Neuronal stem cell (in vitro differentiated cells): ENCODE results near the gene KLK1.
A peak's percentile ranks its signal among the peaks of the same experiment; 100 is the strongest.

Source experiments
- DNase-seq: peaks from one replicate; pipeline ENCODE4 v3.0.0-alpha.2; 2013; ENCODE audit warnings: low spot score
- H2AFZ ChIP-seq: one replicate; pipeline ENCODE4 v1.6.1; 2013; ENCODE audit warnings: mild to moderate bottlenecking, low read length, inconsistent platforms
- H2AK5ac ChIP-seq: 2 replicates; pipeline ENCODE4 v1.6.1; 2013; ENCODE audit warnings: low read depth, mild to moderate bottlenecking, inconsistent platforms, low read length, moderate library complexity, mixed read lengths
- H2BK120ac ChIP-seq: 2 replicates; pipeline ENCODE4 v1.6.1; 2013; ENCODE audit warnings: low read depth, mild to moderate bottlenecking, inconsistent platforms, low read length, moderate library complexity, mixed read lengths
- H2BK12ac ChIP-seq: one replicate; pipeline ENCODE4 v1.6.1; 2013; ENCODE audit warnings: low read length, inconsistent platforms
- H2BK15ac ChIP-seq: 2 replicates; pipeline ENCODE4 v1.6.1; 2013; ENCODE audit warnings: mild to moderate bottlenecking, low read length, inconsistent platforms, mixed read lengths
- H2BK5ac ChIP-seq: one replicate; pipeline ENCODE4 v1.6.1; 2013; ENCODE audit warnings: inconsistent platforms, mild to moderate bottlenecking, low read length, moderate library complexity
- H3K14ac ChIP-seq: one replicate; pipeline ENCODE4 v1.6.1; 2013; ENCODE audit warnings: low read length, inconsistent platforms
- H3K18ac ChIP-seq: 2 replicates; pipeline ENCODE4 v1.6.1; 2013; ENCODE audit warnings: low read length, inconsistent platforms
- H3K23ac ChIP-seq: 2 replicates; pipeline ENCODE4 v1.6.1; 2013; ENCODE audit warnings: low read depth, mild to moderate bottlenecking, mixed read lengths, low read length, inconsistent platforms; ENCODE audit not compliant: poor library complexity
- H3K27ac ChIP-seq: replicated peaks from 3 replicates; pipeline ENCODE4 v1.5.1; 2013; ENCODE audit warnings: low read length, inconsistent platforms
- H3K27me3 ChIP-seq, 3 experiments: 2 replicates each; pipeline ENCODE4 v1.6.1; 2013; ENCODE audit warnings: low read length in 3 of 3, mild to moderate bottlenecking in 2 of 3, inconsistent platforms in 1 of 3, low read depth in 1 of 3, mixed read lengths in 1 of 3, moderate library complexity in 1 of 3; ENCODE audit not compliant: control insufficient read depth in 3 of 3, insufficient read depth in 3 of 3
- H3K36me3 ChIP-seq, 2 donors: replicated peaks in 1 of 2; 2 replicates each; pipeline ENCODE4 v1.6.1; 2013; ENCODE audit warnings: low read length in 2 of 2; ENCODE audit not compliant: control insufficient read depth in 2 of 2, insufficient read depth in 2 of 2
- H3K4ac ChIP-seq: 2 replicates; pipeline ENCODE4 v1.6.1; 2013; ENCODE audit warnings: inconsistent platforms, mild to moderate bottlenecking, low read length, moderate library complexity
- H3K4me1 ChIP-seq, 2 donors: 1 replicate in 1 of 2; 2 replicates in 1 of 2; pipeline ENCODE4 v1.6.1; 2013; ENCODE audit warnings: low read length in 2 of 2, low read depth in 1 of 2; ENCODE audit not compliant: control insufficient read depth in 2 of 2, insufficient read depth in 1 of 2
- H3K4me2 ChIP-seq: one replicate; pipeline ENCODE4 v1.6.1; 2013; ENCODE audit warnings: mild to moderate bottlenecking, low read length, inconsistent platforms; ENCODE audit not compliant: insufficient read depth, poor library complexity, severe bottlenecking
- H3K4me3 ChIP-seq, 2 donors: 2 replicates each; pipeline ENCODE4 v1.5.1; 2013; ENCODE audit warnings: low read length in 2 of 2, mild to moderate bottlenecking in 2 of 2, inconsistent platforms in 1 of 2, moderate library complexity in 1 of 2
- H3K79me1 ChIP-seq: one replicate; pipeline ENCODE4 v1.6.1; 2013; ENCODE audit warnings: low read depth, mild to moderate bottlenecking, inconsistent platforms, low read length, moderate library complexity
- H3K9ac ChIP-seq: one replicate; pipeline ENCODE4 v1.6.1; 2013; ENCODE audit warnings: mild to moderate bottlenecking, low read depth, low read length, inconsistent platforms; ENCODE audit not compliant: poor library complexity
- H3K9me3 ChIP-seq, 2 donors: replicated peaks in 1 of 2; 2 replicates each; pipeline versions ENCODE3 to v1.6.1; 2013; ENCODE audit warnings: low read length in 2 of 2, mild to moderate bottlenecking in 2 of 2, inconsistent platforms in 1 of 2, low read depth in 1 of 2, mixed read lengths in 1 of 2, moderate library complexity in 1 of 2; ENCODE audit not compliant: control insufficient read depth in 2 of 2, insufficient read depth in 1 of 2
- H4K8ac ChIP-seq: one replicate; pipeline ENCODE4 v1.6.1; 2013; ENCODE audit warnings: low read depth, mild to moderate bottlenecking, inconsistent platforms, low read length, moderate library complexity
- H4K91ac ChIP-seq: one replicate; pipeline ENCODE4 v1.6.1; 2013; ENCODE audit warnings: low read length, low read depth, mild to moderate bottlenecking, inconsistent platforms; ENCODE audit not compliant: poor library complexity
- WGBS, 2 donors: extraction: QIAGEN DNeasy Blood & Tissue Kit; methylation state at CpG; one replicate each; pipeline ENCODE4 v1.1.7; 2013; ENCODE audit warnings: missing lambda C conversion rate in 2 of 2, mixed read lengths in 1 of 2; ENCODE audit not compliant: insufficient read length in 2 of 2, insufficient replicate concordance in 1 of 2; ENCODE audit errors: extremely low coverage in 2 of 2; 5-methylcytosine and 5-hydroxymethylcytosine counted together

KLK1 gene

DNA sequence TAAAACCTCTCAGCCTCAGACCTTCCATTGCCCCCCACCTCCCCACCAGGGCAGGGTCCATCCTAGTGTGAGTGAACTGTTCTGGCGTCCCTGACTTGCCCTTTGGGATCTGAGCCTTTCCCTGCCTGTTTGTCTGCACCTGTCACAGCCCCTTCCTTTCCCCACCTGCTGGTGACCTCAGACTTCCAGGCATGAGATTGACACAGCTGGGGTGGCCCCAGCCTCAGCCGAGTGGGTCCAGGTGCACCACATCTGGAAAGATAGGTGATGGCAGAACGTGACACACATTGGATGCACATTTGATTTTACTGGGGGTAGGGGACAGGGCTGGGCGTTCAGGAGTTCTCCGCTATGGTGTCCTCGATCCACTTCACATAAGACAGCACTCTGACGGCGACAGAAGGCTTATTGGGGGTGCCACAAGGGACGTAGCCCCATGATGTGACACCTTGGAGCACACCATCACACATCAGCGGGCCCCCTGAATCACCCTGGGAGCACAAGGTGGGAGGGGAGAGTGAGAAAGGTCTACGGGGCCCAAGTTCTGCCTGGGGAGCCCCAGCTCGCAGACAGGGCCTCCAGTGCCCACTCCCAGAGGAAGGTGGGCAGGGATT is 4.6 kb downstream of the KLK1 start:
- Histone ChIP-seq H2BK15ac (peak overlapping the region; percentile 0), H3K9ac (no peak overlapping the region), H3K27ac (no peak overlapping the region), H4K91ac (no peak overlapping the region), H3K79me1 (no peaks in the 10 kb centered on the region), H3K4me1 (peaks cover 0 to 3% of the 10 kb centered on the region in 2 donors), H3K27me3 (peaks cover 10 to 84% (median 53%) of the 10 kb centered on the region in 3 experiments), H3K23ac (peak overlapping the region; percentile 98), H3K9me3 (peaks cover 2 to 4% of the 10 kb centered on the region in 2 donors), H2BK12ac (no peak overlapping the region), H2AK5ac (peak overlapping the region; percentile 79), H3K36me3 (no peaks in the 10 kb centered on the region), H4K8ac (no peak overlapping the region), H3K18ac (peak overlapping the region; percentile 46), H2BK5ac (no peak overlapping the region), H3K14ac (no peak overlapping the region), H2AFZ (no peak overlapping the region), H3K4me2 (no peak overlapping the region), H2BK120ac (no peak overlapping the region), H3K4ac (no peak overlapping the region), H3K4me3 (no peak overlapping the region)
- DNase-seq: no peak
- no CpG with 5 or more reads among the region's 12 CpGs for WGBS, 2 donors

DNA sequence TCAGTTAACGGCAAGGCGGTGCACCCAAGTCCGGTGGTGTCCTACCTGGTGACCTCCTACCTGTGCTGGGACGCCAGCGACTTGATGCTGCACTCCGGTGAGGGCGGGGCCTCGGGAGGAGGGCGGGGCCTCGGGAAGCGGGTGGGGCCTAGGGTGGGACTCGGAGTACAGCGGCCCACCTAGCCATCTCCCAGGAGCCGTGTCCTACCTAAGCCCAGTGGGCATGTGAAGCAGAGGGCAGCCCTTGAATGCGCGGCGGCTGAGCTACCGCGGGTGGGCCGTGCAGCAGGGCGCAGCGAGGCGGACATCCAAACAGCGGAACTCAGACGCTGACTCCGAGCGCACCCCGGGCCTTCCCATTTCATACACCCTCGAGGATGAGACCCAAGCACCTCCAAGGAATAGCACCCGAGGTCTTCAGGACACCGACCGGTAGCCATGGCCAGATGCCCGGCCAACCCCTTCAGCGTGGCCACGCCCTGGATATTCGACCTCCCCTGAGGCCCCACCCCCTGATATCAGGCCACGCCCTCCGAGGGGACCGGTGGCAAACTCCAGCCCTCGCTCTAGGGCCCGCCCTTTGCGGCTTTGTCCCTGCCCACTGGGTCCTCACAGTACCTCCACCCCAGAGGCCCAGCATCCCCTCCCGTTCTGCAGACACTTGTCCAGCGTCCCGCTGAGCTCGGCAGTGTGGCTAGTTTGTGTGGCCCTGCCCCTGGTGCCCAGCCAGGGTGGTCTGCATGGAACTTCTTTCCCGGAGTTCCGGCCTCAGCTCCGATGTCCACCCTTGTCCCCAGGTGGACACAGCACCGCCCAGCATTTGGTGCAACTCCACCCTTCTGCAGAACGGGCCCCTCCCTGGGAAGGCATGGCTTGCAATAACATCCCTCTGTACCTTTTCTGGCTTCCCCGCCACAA is 5.4 kb downstream of the KLK1 start:
- no CpG with 5 or more reads among the region's 52 CpGs for WGBS, 2 donors
- peak overlapping the region; percentile 29 to 82 for H3K4me3 ChIP-seq
- H2BK120ac ChIP-seq: no peak overlapping the region

DNA sequence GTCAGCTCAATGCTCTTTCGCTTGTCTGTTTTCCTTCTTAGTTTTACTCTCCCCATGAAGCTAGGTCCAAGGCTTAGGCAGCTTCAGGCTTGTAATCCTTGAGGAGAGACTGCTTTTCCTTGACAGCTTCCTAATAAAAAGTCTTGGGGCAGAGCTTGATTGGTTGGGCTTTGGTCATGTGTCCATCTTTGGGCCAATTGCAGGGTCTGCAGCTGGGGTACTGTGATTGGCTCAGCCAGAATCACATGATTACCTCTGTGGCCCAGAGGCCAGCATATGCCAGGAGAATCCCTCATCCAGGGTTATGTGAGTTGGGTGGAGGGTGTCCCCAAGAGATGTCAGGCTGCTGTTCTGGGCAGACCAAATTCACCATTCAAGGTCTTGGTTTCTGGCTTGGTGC is 8.1 kb downstream of the KLK1 start:
- H3K36me3 ChIP-seq: no peaks in the 10 kb centered on the region
- H3K9ac ChIP-seq: no peak overlapping the region
- no peaks in the 10 kb centered on the region for H3K79me1 ChIP-seq
- no peak overlapping the region for H2BK15ac ChIP-seq
- no peak overlapping the region for H2BK120ac ChIP-seq
- peak overlapping the region; percentile 18 for H2AFZ ChIP-seq
- H4K91ac ChIP-seq: no peak overlapping the region
- H4K8ac ChIP-seq: no peak overlapping the region
- H3K4ac ChIP-seq: no peak overlapping the region
- no peak overlapping the region for H3K14ac ChIP-seq
- WGBS, 2 donors: no CpG with 5 or more reads among the region's 1 CpG
- peaks cover 0 to 3% of the 10 kb centered on the region in 2 donors for H3K4me1 ChIP-seq
- H2BK5ac ChIP-seq: no peak overlapping the region
- H2AK5ac ChIP-seq: no peak overlapping the region
- no peak overlapping the region for H3K27ac ChIP-seq
- DNase-seq: no peak
- H3K27me3 ChIP-seq: peaks cover 9 to 57% (median 33%) of the 10 kb centered on the region in 3 experiments
- no peak overlapping the region for H2BK12ac ChIP-seq
- no peak overlapping the region for H3K18ac ChIP-seq
- H3K9me3 ChIP-seq: peaks cover 2 to 4% of the 10 kb centered on the region in 2 donors
- H3K4me2 ChIP-seq: no peak overlapping the region
- H3K4me3 ChIP-seq: no peak overlapping the region
- no peak overlapping the region for H3K23ac ChIP-seq

More for the DNA sequence above, 5.4 kb downstream of the KLK1 start:
- peak overlapping the region; percentile 80 for H3K9ac ChIP-seq
- H2BK5ac ChIP-seq: peak overlapping the region; percentile 60
- H2AFZ ChIP-seq: peak overlapping the region; percentile 81
- H3K79me1 ChIP-seq: no peaks in the 10 kb centered on the region
- no peak overlapping the region for H4K91ac ChIP-seq
- no peak overlapping the region for H3K27ac ChIP-seq
- peak overlapping the region; percentile 98 for H3K23ac ChIP-seq
- H4K8ac ChIP-seq: peak overlapping the region; percentile 57
- no peak overlapping the region for H3K14ac ChIP-seq
- no peaks in the 10 kb centered on the region for H3K36me3 ChIP-seq
- peak; percentile 76 for DNase-seq
- peak overlapping the region; percentile 31 for H2BK12ac ChIP-seq
- no peak overlapping the region for H3K4ac ChIP-seq
- H3K27me3 ChIP-seq: peaks cover 10 to 80% (median 53%) of the 10 kb centered on the region in 3 experiments
- H3K9me3 ChIP-seq: peaks cover 2 to 4% of the 10 kb centered on the region in 2 donors
- no peak overlapping the region for H2BK15ac ChIP-seq
- H2AK5ac ChIP-seq: peak overlapping the region; percentile 2
- peak overlapping the region; percentile 88 for H3K4me2 ChIP-seq
- peaks cover 0 to 3% of the 10 kb centered on the region in 2 donors for H3K4me1 ChIP-seq
- peak overlapping the region; percentile 98 for H3K18ac ChIP-seq

DNA sequence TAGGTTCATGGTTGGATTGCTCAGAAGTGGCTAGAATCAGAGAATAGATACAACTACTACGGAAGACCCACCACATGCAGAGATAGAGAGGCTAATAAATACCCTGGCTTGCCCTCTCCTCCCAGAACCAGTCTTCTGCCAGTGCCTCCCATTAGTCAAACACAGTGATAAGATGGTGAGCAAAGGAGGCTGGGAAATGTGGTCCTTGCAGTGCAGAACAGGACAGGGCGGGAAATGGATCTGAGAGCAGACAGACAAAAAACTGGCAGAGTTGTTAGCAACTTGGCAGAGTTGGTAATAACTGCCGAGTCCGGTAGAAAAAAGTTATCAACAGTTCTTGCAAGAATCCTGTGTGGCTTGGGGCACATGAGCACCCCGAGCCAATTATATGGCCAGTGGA is 8.7 kb downstream of the KLK1 start:
- Histone ChIP-seq H2AK5ac (no peak overlapping the region), H3K79me1 (no peaks in the 10 kb centered on the region)
- no peak for DNase-seq

More for the DNA sequence above, 8.7 kb downstream of the KLK1 start:
- no peak overlapping the region for H3K4ac ChIP-seq
- peaks cover 5 to 52% (median 27%) of the 10 kb centered on the region in 3 experiments for H3K27me3 ChIP-seq
- whole genome bisulfite sequencing, 2 donors: no CpG with 5 or more reads among the region's 5 CpGs
- H3K9ac ChIP-seq: no peak overlapping the region
- H3K4me2 ChIP-seq: no peak overlapping the region
- H3K23ac ChIP-seq: no peak overlapping the region
- no peak overlapping the region for H3K14ac ChIP-seq
- H3K4me3 ChIP-seq: no peak overlapping the region
- H3K18ac ChIP-seq: no peak overlapping the region
- H4K91ac ChIP-seq: no peak overlapping the region
- peaks cover 2 to 4% of the 10 kb centered on the region in 2 donors for H3K9me3 ChIP-seq
- H2BK5ac ChIP-seq: no peak overlapping the region
- H2BK15ac ChIP-seq: no peak overlapping the region
- no peak overlapping the region for H3K27ac ChIP-seq
- no peaks in the 10 kb centered on the region for H3K4me1 ChIP-seq
- peak overlapping the region; percentile 18 for H2AFZ ChIP-seq
- H3K36me3 ChIP-seq: no peaks in the 10 kb centered on the region
- H4K8ac ChIP-seq: no peak overlapping the region
- no peak overlapping the region for H2BK120ac ChIP-seq
- H2BK12ac ChIP-seq: no peak overlapping the region
